Type B pancreatic cell (in vitro differentiated cells): ENCODE measurements around the gene ST6GAL1. TPM values are rescaled to one million over a fixed set of nuclear protein-coding genes. Genes with fewer than 3 reads are reported as not detected.

ENCODE experiments used
- DNase-seq: peaks from one replicate; pipeline ENCODE4 v3.0.0; 2021; ENCODE audit warnings: mixed read lengths; ENCODE audit not compliant: unreplicated experiment; ENCODE audit errors: extremely low spot score
- H3K27ac Mint-ChIP-seq: 2 replicates; pipeline ENCODE4 v1.8.0; 2021; ENCODE audit warnings: mild to moderate bottlenecking, mixed read lengths
- H3K27me3 Mint-ChIP-seq: 2 replicates; pipeline ENCODE4 v1.8.0; 2021; ENCODE audit warnings: mixed read lengths
- H3K36me3 Mint-ChIP-seq: 2 replicates; pipeline ENCODE4 v1.8.0; 2021; ENCODE audit warnings: mixed read lengths
- H3K4me1 Mint-ChIP-seq: one replicate; pipeline ENCODE4 v1.8.0; 2021; ENCODE audit warnings: mixed read lengths; ENCODE audit not compliant: unreplicated experiment
- H3K4me3 Mint-ChIP-seq: 2 replicates; pipeline ENCODE4 v1.8.0; 2021; ENCODE audit warnings: mild to moderate bottlenecking, mixed read lengths
- H3K9me3 Mint-ChIP-seq: 2 replicates; pipeline ENCODE4 v1.8.0; 2021; ENCODE audit warnings: mixed read lengths
- CTCF ChIP-seq: fragments of 200-600 bp; sonication (generic); conservative IDR thresholded peaks from 2 replicates; pipeline ENCODE4 v1.5.0; 2021; ENCODE audit warnings: antibody characterized with exemption, mild to moderate bottlenecking
- total RNA-seq: library from RNA; stranded (reverse); gene quantifications from 2 replicates; pipeline ENCODE4 v1.2.1, GENCODE V29; 2021; ENCODE audit warnings: low replicate concordance

The ST6GAL1 gene
- total RNA-seq, 1 donor from 2014 or later: 51.8 TPM

GRCh38 chr3:186979852-186980251, 49.5 kb downstream of the ST6GAL1 start:
- Mint-ChIP-seq H3K27me3 (no peaks in the 10 kb centered on the region), H3K4me3 (no peak overlapping the region), H3K9me3 (no peaks in the 10 kb centered on the region), H3K27ac (no peak overlapping the region), H3K4me1 (peaks cover 30% of the 10 kb centered on the region), H3K36me3 (peaks cover 14% of the 10 kb centered on the region)
- TF ChIP-seq CTCF: no peak
- DNase-seq: no peak

- H3K9me3 Mint-ChIP-seq: no peaks in the 10 kb centered on the region
- TF ChIP-seq CTCF: no peak
- H3K27me3 Mint-ChIP-seq: no peaks in the 10 kb centered on the region
- H3K4me3 Mint-ChIP-seq: no peak overlapping the region
- DNase-seq: no peak
- H3K27ac Mint-ChIP-seq: no peak overlapping the region
- peaks cover 14% of the 10 kb centered on the region for H3K36me3 Mint-ChIP-seq
- H3K4me1 Mint-ChIP-seq: peaks cover 22% of the 10 kb centered on the region
Measured at GRCh38 chr3:186980989-186981388, 50.7 kb downstream of the ST6GAL1 start.

- Mint-ChIP-seq H3K36me3 (peaks cover 15% of the 10 kb centered on the region), H3K27ac (no peak overlapping the region), H3K4me3 (no peak overlapping the region), H3K27me3 (no peaks in the 10 kb centered on the region), H3K4me1 (peaks cover 11% of the 10 kb centered on the region), H3K9me3 (no peaks in the 10 kb centered on the region)
- no peak for TF ChIP-seq CTCF
- DNase-seq: no peak
Measured at GRCh38 chr3:186983659-186984058, 53.3 kb downstream of the ST6GAL1 start.

- Mint-ChIP-seq H3K36me3 (peaks cover 11% of the 10 kb centered on the region), H3K4me3 (no peak overlapping the region), H3K27me3 (no peaks in the 10 kb centered on the region), H3K27ac (no peak overlapping the region), H3K4me1 (peaks cover 11% of the 10 kb centered on the region), H3K9me3 (no peaks in the 10 kb centered on the region)
- no peak for TF ChIP-seq CTCF
- no peak for DNase-seq
Measured at GRCh38 chr3:186984064-186984463, 53.7 kb downstream of the ST6GAL1 start.

GRCh38 chr3:186985661-186986364, 55.5 kb downstream of the ST6GAL1 start:
- no peak for DNase-seq
- no peak for TF ChIP-seq CTCF
- no peaks in the 10 kb centered on the region for H3K27me3 Mint-ChIP-seq
- peaks cover 12% of the 10 kb centered on the region for H3K36me3 Mint-ChIP-seq
- peaks cover 11% of the 10 kb centered on the region for H3K4me1 Mint-ChIP-seq
- H3K4me3 Mint-ChIP-seq: no peak overlapping the region
- no peaks in the 10 kb centered on the region for H3K9me3 Mint-ChIP-seq
- no peak overlapping the region for H3K27ac Mint-ChIP-seq
